Tibial artery (tissue), 4 donors: ENCODE data around the gene KLHL10.
A peak's percentile ranks its signal among the peaks of the same experiment; 100 is the strongest.

Experiments
- DNase-seq, 2 donors: peaks; one replicate each; pipeline ENCODE4 v3.0.0-alpha.2; 2019
- H3K27ac ChIP-seq, 2 donors: fragments of 200-600 bp; sonication (generic) in 1 of 2; 1 replicate in 1 of 2; 2 replicates in 1 of 2; pipeline ENCODE4 v1.5.1; 2018 to 2019; ENCODE audit warnings: mild to moderate bottlenecking in 1 of 2
- H3K27me3 ChIP-seq, 2 donors: fragments of 200-600 bp; sonication (generic) in 1 of 2; one replicate each; pipeline versions ENCODE4 v1.5.1 to v1.6.0; 2016 to 2019
- H3K36me3 ChIP-seq, 3 donors: fragments of 200-600 bp; sonication (generic) in 2 of 3; one replicate each; pipeline ENCODE4 v1.5.1; 2016 to 2019; ENCODE audit warnings: mild to moderate bottlenecking in 2 of 3
- H3K4me1 ChIP-seq, 4 donors: fragments of 200-600 bp; sonication (generic) in 2 of 4; 1 replicate in 3 of 4; 2 replicates in 1 of 4; pipeline ENCODE4 v1.5.1; 2016 to 2019
- H3K4me3 ChIP-seq, 2 donors: fragments of 200-600 bp; sonication (generic) in 1 of 2; 1 replicate in 1 of 2; 2 replicates in 1 of 2; pipeline ENCODE4 v1.5.1; 2018 to 2019; ENCODE audit warnings: mild to moderate bottlenecking in 2 of 2
- H3K9me3 ChIP-seq, 3 donors: fragments of 200-600 bp; sonication (generic) in 1 of 3; one replicate each; pipeline ENCODE4 v1.5.1; 2016 to 2019
- intact Hi-C: fragments of 100-400 bp; cut with DNase I; formaldehyde crosslinking; loops from one replicate; pipeline ENCODE4 v1.15.0; 2023; ENCODE audit warnings: low total_unique reads
- TF ChIP-seq, protein P1 (sequence below), 2 experiments: fragments of 200-600 bp in 1 of 2; fragments of 450-650 bp in 1 of 2; IDR thresholded peaks; one replicate each; pipeline ENCODE4 v1.5.1; 2017 to 2019; ENCODE audit warnings: antibody characterized with exemption in 2 of 2, mild to moderate bottlenecking in 1 of 2, moderate library complexity in 1 of 2

The KLHL10 gene

DNA sequence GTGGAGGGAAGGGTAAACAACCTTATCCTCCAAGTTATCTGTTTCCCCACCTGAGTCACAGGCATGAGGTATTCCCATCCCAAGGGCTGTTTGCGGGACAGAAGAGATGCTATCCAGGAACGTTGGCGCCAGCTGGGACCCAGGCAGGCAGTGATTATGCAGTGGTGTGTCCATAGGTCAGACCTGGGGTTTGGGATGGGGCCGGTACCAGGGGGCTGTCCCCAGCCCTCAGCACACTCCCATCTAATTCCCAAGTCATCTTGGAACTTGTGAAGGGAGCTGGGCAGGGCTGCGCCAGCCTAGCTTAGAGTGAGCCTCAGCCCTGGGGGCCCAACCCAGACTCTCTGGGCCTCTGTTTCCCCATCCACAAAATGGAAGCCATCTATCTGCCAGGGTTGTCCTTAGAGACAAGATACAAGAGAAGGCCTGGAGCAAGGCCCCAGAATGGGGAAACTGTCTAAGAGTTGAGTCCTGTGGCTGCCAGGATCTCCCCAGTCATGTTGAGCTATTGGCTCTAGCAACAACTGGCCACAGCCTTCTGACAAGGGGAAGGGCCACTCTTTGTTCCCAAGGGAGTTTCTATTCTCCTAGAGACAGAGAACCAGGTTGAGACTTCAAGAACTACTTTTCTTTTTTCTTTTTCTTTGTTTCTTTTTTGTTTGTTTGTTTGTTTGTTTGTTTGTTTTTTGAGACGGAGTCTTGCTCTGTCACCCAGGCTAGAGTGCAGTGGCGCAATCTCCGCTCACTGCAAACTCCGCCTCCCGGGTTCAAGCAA, 41.3 kb upstream of the KLHL10 start:
- Histone ChIP-seq H3K27me3 (no peaks in the 10 kb centered on the region), H3K4me1 (peaks cover 0 to 21% (median 15%) of the 10 kb centered on the region in 4 donors), H3K4me3 (no peak overlapping the region), H3K9me3 (no peaks in the 10 kb centered on the region), H3K36me3 (no peaks in the 10 kb centered on the region), H3K27ac (no peak overlapping the region)
- DNase-seq, result no peak
- TF ChIP-seq, protein P1, sequence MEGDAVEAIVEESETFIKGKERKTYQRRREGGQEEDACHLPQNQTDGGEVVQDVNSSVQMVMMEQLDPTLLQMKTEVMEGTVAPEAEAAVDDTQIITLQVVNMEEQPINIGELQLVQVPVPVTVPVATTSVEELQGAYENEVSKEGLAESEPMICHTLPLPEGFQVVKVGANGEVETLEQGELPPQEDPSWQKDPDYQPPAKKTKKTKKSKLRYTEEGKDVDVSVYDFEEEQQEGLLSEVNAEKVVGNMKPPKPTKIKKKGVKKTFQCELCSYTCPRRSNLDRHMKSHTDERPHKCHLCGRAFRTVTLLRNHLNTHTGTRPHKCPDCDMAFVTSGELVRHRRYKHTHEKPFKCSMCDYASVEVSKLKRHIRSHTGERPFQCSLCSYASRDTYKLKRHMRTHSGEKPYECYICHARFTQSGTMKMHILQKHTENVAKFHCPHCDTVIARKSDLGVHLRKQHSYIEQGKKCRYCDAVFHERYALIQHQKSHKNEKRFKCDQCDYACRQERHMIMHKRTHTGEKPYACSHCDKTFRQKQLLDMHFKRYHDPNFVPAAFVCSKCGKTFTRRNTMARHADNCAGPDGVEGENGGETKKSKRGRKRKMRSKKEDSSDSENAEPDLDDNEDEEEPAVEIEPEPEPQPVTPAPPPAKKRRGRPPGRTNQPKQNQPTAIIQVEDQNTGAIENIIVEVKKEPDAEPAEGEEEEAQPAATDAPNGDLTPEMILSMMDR (IDR thresholded peaks at IDR 0.05), result no peak
- intact Hi-C loops, result no loop called here

DNA sequence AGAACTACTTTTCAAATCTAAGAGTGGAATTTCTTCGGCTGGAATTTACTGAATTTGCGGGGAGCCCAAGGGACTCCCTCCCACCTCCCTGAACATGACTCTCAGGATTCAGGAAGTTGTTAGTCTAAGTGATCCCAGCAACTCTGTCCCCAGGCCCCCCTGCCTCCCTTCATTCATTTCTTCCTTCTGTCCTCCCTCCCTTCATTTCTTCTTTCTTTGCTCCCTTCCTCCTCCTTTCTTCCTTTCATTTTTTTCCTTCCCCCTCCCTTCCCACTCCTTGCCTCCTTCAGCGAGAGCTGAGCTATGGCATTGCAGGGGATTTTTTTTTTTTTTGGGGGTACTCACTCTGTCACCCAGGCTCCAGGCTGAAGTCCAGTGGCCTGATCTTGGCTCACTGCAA, 40.2 kb upstream of the KLHL10 start:
- Histone ChIP-seq H3K27ac (no peak overlapping the region), H3K36me3 (peaks cover 0 to 1% (median 0%) of the 10 kb centered on the region in 3 donors), H3K9me3 (no peaks in the 10 kb centered on the region), H3K4me1 (peaks cover 0 to 26% (median 16%) of the 10 kb centered on the region in 4 donors), H3K27me3 (no peaks in the 10 kb centered on the region), H3K4me3 (no peak overlapping the region)
- TF ChIP-seq, protein P1 (IDR thresholded peaks at IDR 0.05), result no peak
- DNase-seq, result no peak
- intact Hi-C loops, result no loop called here

DNA sequence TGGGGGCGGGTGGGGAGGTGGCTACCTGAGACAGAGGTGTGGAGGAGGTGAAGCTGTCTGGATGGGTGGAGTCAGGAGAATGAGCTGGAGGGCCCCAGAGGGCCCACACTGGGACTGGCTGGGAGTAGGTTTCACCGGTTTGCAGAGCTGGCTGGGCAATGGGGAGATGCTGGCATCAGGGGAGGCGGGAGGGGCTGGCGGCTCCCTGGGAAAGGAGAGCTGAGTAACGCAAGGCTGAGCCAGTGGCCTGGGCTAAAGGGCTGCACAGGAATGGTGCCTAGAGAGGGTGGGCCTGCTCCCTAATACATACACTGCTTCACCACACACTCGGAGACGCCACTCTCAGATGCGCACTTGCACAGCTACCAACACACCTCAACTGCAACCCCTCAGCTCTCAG, 38.3 kb upstream of the KLHL10 start:
- Histone ChIP-seq H3K4me3 (no peak overlapping the region), H3K27ac (no peak overlapping the region), H3K36me3 (peaks cover 0 to 11% (median 0%) of the 10 kb centered on the region in 3 donors), H3K4me1 (peaks cover 0 to 12% (median 7%) of the 10 kb centered on the region in 4 donors), H3K27me3 (no peaks in the 10 kb centered on the region), H3K9me3 (no peaks in the 10 kb centered on the region)
- no peak for DNase-seq
- TF ChIP-seq, protein P1 (IDR thresholded peaks at IDR 0.05), result no peak
- intact Hi-C loops, result no loop called here

DNA sequence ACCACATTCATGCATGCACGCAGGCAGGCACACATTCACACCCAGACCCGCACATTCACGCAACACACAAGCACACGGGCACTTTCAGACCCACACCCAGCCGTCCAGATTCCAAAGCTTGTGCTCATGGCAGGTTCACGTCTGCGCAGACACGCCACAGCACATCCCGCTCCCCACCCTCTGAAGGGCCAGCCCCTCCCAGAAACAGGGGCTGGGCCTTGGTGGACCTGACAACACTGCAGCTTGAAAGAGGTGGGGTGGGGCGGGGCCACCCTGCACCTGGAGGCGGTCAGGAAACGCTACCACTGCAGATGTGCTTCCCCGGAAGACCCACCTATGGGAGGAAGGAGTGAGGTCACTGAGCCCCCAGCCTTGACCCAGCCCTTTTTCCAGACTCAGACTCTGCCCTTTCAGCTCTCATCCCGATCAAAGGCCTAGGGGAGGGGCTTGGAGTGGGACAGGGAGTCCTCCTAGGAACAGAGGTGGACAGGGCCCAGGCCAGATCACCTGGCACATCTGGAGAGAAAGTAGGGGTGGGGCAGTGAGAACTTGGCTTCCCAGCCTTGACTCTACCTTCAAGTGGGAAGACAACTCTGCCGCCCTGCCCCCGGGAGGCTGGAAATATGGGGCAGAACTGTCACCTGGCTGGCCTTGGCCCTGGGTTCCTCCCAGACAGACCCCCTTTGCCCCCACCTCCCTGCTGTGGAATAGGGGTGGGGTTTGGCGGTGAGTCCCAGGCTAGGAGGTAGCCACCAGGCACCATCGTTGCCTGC, 36.8 kb upstream of the KLHL10 start:
- TF ChIP-seq, protein P1 (IDR thresholded peaks at IDR 0.05), result no peak
- peaks cover 0 to 12% (median 7%) of the 10 kb centered on the region in 4 donors for H3K4me1 ChIP-seq
- no peaks in the 10 kb centered on the region for H3K27me3 ChIP-seq
- DNase-seq, result no peak
- no peak overlapping the region for H3K27ac ChIP-seq
- H3K9me3 ChIP-seq, result no peaks in the 10 kb centered on the region
- H3K4me3 ChIP-seq, result no peak overlapping the region
- H3K36me3 ChIP-seq, result peaks cover 0 to 17% (median 0%) of the 10 kb centered on the region in 3 donors
- intact Hi-C loops, result loop anchor here (1.0 kb wide), 1 partner anchor 62 kb away; no protein-coding TSS in a partner anchor

DNA sequence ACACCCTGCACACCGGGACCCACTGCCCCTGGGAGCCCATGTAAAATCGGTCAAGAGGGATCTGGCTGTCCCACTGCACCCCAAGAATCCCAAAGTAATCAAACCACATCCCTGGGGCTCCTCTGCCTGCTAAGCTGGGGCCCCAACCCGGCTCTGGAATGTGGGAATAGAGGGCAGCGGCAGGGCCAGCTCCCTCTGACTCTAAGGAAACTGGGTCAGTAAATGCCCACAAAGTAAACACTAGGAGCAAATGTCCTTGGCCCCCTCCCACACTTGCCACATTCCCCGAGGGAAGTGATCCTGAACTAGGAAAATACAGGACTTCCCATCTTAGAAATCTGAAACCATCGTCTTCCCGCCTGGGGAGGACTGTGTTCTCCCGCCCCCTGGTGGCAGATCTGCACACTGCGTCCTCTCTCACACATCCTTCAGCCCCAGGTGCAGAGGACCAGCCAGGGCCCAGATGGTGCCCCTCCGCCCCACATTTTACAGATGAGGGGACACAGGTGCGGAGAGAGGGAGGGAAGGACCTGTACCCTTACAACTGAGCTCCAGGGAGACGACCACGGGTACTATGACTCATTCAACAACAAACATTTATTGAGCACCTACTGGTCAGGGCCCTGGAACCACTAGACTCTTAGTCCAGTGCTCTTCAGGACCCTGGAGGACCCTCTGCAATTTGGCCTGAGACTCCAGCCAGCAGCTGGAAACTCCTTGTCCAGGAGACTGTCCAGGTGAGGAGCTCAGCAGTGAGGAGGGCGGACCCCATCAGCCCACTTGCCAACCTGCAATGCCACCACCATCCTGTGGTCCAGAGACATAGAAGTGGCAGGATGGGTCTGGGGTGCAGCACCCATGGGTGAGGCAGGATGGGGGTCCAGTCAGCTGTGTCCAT, 36.0 kb upstream of the KLHL10 start:
- H3K27ac ChIP-seq, result no peak overlapping the region
- peak overlapping the region in 1 of 2 donors; percentile 31 for H3K4me3 ChIP-seq
- H3K36me3 ChIP-seq, result peaks cover 0 to 22% (median 4%) of the 10 kb centered on the region in 3 donors
- H3K27me3 ChIP-seq, result no peaks in the 10 kb centered on the region
- TF ChIP-seq, protein P1 (IDR thresholded peaks at IDR 0.05), result peak; percentile 96 to 97
- H3K9me3 ChIP-seq, result no peaks in the 10 kb centered on the region
- intact Hi-C loops, result loop anchor here (1.0 kb wide), 1 partner anchor 63 kb away; no protein-coding TSS in a partner anchor
- peaks cover 0 to 12% (median 7%) of the 10 kb centered on the region in 4 donors for H3K4me1 ChIP-seq
- DNase-seq, result peak; percentile 83 to 84
